HG03442 (cell line): ENCODE data around the gene C1QTNF9B.
A peak's percentile ranks its signal among the peaks of the same experiment; 100 is the strongest.
"Not testable (repeated sequence)": the region's sequence is repeated elsewhere in the genome, so short reads cannot be mapped to it uniquely, and the experiment has no call there.

Source experiments
- ATAC-seq: cut with Tn5 transposase; IDR thresholded peaks from one replicate; pipeline ENCODE4 v1.9.1; 2021; ENCODE audit warnings: mild to moderate bottlenecking, moderate library complexity; ENCODE audit not compliant: unreplicated experiment

C1QTNF9B gene

DNA sequence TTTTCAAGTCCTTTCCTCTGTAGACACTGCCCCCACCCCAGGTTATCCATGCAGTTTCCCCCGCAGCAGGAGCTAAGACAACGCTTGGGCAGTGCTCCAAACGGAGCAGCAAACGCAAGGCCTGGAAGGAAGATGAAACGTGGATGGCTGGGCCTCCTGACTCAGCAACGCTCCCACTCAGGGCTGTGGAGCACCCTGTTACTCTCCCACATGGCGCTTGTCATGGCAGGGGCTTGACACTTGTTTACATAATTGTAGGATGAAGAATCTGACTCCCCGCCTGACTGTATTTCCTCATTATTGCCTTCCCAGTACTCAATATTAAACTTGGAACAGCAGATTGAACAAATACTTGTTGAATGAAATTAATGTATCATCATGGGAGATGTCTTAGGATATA is 799 bp upstream of the C1QTNF9B start:
- no peak for ATAC-seq

DNA sequence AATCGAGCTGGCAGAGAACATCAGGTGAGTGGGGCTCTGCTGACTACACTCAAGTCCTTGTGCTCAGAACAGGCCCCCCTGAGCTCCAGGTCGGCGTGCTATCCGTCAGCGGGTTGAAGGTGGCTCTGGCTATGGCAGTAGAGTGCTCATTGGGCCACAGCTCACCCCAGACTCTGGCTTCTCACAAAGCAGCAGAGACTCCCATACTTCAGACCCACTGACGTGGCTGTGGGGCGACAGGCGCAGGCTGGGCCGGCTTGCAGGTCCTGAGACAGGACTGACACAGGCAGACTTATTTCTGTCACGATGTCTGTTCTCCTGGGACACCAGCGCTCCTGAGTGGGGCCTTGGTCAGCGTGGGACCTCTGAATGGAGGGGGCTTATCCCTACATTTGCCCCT is 2.6 kb downstream of the C1QTNF9B start:
- ATAC-seq = not testable (repeated sequence)

DNA sequence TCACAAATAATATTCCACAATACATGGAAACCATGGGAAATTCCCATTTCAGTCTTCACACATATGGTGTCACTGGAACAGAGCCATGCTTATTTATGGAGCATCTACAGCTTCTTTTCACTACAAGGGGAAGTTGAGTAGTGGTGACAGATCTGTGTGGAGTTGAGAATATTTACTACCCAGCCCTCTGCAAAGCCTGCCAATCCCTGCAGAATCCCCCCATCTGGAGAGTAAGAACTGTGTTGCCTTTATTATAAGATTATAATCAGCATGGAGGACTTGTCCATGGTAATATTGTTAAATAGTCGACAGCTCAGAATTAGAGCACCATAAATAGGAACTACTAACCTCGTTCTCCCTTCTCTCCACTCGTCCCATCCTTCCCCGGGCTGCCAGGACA is 3.5 kb downstream of the C1QTNF9B start:
- not testable (repeated sequence) for ATAC-seq

DNA sequence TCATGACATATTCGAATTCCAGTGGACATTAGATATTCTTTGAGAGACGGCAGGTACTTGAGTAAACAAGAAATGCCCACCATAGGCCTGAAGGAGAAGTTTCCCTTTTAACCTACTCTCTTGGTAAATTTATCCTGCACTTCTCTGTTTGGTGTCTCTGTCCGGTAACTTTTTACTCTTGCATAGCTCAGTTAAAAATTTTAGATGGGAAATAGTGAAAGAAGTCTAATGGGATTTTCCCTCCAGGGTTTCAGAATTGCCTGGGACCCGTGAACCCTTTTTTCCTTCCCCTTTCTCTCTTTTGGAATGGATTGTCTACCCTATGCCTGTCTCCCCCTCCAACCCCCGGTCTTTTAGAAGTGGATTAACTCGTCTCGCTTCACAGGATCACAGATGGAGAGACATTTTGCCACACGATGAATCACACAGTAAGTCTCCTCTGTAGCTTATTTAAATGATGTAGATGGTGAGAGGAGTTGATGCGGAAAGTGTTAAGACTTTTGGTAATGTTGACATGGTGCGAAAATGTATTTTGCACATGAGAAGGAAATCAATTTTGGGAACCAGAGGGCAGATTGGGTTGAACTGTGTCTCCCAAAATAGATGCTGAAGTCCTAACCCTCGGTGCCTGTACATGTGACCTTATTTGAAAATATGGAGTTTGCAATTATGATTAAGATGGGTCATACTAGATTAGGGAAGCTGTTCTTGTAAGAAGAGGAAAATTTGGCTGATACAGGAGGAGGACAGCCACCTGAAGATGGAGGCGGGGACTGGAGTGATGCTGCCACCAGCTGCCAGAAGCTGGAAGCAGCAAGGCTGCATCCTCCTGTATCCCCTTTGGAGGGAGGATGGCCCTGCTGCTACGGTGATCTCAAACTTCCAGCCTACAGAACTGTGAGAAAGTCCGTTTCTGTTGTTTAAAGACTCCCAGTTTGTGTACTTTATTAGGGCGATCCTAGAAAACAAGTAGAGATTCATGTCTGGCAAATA is 7.4 kb downstream of the C1QTNF9B start:
- ATAC-seq = no peak

DNA sequence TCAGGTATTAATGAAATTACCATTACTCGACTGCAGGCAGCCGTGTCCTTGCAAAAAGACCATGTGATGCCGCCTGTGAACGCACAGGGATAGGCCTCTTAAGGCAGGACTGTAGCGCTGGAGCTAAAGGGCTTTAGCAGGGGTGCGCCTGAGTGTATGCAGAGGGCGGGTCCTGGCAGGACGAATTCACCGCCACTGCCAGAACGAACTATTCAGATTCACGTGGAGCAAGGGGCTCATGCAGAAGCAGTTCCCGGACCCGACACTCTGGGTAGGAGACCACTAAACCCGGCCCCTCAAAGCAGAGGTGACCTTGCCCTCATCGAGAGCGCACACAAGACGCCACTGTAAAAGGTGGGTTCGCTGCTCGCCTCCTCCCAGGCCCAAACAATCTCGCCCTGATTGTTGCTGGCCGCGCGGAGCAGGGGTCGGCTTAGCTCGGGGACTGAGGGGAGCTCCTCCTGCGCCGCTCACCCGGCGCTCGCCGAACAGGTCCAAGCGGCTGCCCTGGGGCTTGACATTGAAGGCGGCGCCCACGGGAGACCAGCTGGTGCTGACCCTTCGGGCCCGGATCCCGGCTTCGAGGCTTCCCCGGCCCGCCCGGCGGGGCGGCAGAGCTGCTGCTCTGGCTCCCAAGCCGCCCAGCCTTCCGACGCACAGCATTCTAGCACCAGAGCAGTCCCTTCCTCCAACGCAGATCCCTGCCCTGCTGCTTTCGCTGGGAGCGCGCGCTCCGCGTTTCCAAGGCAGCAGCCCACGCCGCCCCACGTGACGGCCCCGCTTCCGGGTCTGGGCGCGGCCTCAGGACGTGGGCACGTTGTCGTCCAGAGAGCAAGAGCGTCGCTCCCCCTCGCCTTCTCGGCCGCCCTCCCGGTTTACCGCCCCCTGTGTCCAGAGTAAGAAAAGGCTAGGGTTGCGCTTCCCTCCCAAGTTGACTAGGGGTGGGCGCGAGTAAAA is 8.4 kb downstream of the C1QTNF9B start, which contains the start of gene MIPEP:
Gene MIPEP (minus strand): TSS at position 743 of the 957 bp plus-strand sequence. CDS start 80 bp downstream, at position 663.
- ATAC-seq = peak; percentile 92

DNA sequence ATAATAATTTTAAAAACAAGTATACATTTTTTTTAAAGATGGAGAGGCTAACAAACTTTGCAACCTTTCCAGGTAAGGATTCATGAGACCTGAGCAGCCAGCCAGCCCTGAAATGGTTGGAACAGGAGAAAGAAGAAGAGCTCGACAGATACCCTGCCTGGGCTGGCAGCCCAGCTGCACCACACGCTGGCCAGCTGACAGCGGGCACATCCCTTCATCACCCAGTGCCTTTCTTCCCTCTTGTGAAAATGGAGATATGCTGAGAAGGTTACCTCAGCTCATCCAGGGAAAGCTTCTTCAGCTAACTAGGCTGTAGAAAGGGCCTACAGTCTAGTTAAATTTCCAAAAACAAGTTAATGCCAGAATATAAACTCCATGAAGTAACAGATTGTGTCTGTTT is 12.9 kb downstream of the C1QTNF9B start:
- ATAC-seq = not testable (repeated sequence)

DNA sequence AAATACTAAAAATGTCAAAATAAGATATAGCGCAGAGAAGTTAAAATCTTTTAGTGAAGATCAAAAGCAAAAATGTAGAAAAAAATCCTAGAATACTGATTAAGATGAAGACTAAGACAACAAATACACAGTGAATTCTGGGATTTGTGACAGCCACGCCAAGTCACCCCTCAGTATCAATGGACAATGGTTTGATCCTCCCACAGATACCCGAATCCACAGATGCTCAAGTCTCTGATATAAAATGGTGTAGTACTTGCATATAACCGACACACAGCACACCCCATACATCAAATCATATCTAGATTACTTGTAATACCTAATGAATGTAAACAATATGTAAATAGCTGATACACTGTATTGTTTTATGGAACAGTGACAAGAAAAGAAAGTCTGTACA is 14.0 kb downstream of the C1QTNF9B start:
- ATAC-seq = no peak

DNA sequence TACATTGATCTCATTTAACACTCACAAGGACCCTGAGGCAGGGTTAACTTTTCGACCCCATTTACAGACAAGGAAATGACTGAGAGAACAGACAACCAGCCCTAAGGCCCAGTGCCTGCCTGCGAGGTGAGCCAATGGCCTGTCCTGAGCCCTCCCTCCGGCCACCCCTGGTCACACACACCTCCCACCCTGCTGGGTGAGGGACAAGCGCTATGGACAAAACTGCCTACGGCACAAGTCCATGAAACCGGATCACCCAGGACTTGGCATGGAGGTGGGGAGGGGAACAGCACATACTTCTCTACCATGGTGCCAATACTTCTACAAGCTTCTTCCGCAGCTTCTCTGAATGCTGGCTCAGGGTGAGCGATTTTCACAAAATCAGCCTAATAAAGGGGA is 15.9 kb downstream of the C1QTNF9B start:
- ATAC-seq = not testable (repeated sequence)

DNA sequence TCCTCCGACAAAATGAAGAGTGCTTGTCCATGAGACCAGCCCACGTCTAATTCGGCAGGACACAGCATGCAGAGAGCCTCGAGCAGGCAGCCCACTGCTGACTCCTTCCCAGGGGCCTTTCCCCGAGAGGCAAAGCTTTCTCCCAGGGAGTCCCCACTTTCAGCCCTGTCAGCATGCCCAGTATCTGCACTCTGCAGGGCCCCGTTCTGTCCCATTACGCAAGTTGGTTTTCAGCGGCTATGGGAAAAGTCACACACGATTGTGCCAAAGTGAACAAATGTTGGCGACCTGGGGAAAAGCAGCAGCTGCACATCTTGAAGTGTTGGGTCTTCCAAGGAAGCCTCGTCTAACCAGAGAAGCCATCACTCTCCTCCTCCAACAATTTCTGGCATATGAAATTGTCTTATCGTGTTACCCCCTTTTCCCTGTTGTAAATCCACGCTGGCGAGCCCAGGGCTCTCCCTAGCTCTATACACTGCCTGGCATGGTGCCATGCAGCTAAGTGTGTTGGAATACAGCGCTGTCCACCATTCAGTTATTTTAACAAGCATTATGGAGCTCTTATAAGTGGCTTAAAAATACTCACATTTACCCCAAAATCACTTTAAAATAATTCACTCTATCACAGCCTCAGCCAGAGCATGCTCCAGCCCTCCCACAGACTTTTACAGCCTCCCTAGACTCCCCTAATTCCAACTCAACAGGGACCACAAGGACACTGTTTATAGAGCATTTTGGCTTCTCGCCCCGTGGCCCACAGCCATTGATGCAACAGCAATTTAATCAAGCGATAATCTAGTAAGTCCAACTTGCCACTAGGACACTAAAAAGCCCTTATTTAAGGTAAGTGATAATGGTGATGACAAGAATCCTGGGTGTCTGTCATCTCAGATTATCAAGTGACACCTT is 16.6 kb downstream of the C1QTNF9B start:
- ATAC-seq = not testable (repeated sequence)

DNA sequence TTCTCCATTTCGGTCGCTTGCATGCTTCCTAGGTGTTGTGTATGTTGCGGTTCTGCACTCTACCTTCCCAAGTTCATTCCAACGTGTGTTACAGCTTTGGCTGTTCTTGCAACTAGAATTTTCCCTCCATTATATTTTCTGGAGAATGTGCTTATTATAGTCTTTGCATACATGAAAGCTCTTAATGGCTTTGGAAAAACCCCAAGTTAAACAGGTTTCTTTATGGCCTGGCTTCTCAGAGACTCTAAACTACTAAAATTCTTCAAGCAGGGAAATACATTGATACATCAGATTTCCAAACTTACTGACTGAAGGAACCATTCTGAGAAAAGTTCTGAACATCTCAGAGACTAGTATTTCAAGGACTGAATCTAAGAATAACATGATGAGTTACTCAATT is 20.0 kb downstream of the C1QTNF9B start:
- ATAC-seq = no peak

DNA sequence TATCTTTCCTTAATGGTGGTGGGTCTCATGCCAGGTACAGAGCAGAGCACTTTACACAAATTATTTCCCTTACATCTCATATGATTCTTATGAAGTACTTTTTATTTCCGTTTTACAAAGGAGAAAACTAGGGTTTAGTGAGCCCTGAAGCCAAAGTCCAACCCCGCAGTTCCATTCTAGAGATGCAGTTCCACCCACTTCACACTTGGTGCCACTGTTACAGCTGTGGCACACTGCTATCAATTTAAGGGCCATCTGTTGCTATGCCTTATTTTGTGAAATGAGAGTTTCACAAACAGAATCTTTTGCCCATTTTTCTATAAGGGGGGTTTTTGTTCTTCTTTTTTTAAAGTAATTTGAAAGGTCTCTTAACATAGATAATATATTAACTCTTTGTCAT is 21.0 kb downstream of the C1QTNF9B start:
- no peak for ATAC-seq

DNA sequence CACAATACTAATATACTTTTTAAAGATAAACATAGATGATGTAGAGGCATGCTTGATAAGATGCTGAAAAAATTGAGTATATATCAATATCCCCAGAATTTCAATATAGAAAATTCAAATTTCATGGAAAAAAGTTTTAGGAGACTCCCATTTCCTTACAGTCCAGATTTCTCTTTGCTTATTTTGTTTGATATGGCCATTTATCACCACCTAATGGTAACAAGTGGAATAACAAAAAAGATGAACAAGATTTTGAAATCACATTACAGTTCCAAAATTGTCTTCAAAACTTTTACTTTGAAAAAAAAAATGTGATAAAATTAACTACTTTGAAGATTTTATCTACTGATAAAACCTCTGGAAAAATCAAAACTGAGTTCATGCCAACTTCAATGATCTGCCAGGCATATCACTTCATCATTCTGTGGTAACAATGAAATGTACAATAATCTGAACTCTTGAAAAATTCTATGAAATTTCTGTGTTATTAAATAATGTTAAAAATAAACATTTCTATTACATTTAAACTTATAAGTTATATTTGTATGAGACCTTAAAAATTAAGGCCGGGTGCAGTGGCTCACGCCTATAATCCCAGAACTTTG is 25.6 kb downstream of the C1QTNF9B start:
- no peak for ATAC-seq

DNA sequence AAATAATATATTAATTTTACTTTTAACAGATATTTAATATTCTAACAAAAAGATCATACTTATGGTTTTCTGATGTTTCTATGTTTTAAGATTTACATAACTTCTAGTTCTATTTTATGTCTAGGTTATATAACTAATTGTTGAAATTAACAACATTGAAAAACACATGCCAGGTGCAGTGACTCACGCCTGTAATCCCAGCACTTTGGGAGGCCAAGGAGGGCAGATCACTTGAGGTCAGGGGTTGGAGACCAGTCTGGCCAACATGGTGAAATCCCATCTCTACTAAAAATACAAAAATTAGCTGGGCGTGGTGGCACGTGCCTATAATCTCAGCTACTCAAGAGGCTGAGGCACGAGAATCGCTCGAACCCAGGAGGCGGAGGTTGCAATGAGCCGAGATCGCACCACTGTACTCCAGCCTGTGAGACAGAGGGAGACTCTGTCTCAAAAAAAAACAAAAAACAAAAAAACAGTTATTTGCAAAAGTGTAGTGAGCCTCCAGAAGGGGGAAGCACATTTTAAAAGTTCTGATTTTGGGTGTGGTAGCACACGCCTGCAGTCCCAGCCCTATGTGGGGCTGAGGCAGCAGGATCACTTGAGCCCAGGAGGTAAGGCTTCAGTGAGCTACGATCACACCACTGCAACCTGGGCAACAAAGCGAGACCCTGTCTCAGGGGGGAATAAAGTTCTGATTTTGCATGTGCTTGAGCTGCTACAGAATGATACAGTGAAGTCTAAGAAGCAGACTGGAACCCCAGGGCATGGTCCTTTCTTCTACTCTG is 26.8 kb downstream of the C1QTNF9B start:
- ATAC-seq = no peak

DNA sequence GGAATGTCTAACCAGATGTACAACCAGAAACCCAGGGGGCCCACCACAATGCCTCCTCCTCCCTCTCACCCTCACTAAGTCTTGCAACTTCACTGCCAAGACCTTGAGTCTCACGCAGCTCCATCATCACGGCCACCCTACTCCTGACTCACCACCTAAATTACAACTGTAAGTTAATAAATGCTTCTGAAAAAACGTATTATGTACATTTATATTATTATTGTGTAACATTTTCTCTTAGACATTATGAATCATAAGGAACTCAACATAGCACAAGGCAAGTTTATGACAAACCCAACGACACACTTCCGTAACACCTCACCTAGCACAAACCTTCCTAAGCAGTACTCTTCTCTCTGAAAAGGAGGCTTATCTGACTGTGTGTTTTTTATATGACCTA is 28.8 kb downstream of the C1QTNF9B start:
- ATAC-seq = no peak

DNA sequence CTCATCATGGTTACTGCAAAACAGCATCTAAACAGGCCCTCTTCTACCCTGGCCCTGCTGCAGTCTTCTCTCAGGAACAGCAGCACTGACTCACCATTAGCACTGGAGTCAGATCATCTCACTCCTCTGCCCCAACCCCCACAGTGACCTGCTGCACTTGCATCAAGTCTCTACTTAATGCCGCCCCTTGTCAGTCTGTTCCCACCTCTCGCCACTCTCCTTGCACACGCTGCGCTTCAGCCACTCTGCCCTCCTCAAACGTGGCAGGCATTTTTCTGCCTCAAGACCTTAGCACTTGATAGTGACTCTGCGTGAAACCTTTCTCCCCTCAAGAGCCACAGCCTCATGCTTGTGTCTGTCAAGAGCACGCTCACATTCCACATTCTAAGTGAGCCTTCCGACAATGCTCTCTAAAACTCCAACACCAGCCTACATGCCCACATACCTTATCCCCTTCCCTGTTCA is 30.2 kb downstream of the C1QTNF9B start:
- ATAC-seq = no peak

DNA sequence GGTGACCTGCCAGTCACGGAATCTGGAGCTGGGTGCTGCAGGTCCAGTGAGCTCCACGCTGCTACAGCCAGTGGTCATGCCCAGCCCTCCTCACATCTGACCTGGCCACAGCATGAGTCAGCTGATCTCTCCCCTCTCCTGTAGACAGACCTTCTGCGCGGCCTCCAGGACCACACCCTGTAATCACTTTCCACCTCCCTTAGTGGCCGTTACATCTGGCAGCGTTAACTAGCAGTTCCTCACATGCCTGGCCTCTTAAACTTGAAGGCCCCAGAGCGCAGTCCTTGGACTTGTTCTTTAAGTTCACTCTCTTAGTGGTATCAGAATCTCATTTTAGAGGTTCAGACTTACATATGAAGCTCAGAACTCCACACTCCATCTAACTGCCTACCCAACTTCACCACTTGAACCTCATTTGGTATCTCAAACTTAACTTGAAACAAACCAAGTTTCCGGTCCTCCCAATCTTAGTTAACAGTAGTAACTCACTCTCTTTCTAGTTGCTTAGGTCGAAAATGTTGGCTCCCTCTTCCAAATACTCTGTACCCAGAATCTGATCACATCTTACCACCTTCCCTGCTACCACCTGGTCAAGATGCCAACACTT is 30.8 kb downstream of the C1QTNF9B start:
- no peak for ATAC-seq

DNA sequence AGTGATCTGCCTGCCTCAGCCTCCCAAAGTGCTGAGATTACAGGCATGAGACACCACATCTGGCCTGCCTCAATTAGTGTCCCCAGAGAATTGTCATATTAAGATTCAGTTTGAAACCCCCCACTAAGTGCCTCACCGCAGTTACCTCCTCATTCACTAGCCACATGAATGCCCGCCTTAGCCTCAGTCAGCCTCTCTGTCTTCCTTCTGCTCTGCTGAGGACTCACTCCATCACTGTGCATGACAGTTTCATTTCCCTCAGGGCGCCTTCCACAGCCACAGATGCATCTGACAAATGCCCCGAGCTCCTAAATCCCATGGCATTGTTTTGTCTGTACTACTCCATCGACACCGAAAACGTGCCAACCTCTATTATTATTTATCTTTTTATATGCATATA is 31.4 kb downstream of the C1QTNF9B start:
- ATAC-seq = no peak

DNA sequence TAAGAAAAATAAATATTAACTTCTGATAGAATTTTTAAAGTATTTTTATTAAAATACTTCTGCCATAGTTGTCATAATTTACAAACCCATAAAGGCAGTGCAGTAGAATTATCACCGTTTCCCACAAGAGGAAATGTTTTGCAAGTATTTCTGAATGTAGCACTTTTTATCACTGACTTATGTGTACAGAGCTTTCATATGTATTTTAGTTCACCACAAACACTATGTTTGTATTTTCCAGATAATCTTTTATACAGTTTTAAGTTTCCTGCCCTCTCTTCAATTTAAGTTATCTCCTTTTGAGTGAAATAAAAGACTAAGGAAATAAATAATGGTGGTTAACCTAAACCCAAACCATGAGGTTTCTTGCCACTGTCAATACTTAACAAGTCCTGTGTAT is 32.3 kb downstream of the C1QTNF9B start:
- ATAC-seq = no peak

DNA sequence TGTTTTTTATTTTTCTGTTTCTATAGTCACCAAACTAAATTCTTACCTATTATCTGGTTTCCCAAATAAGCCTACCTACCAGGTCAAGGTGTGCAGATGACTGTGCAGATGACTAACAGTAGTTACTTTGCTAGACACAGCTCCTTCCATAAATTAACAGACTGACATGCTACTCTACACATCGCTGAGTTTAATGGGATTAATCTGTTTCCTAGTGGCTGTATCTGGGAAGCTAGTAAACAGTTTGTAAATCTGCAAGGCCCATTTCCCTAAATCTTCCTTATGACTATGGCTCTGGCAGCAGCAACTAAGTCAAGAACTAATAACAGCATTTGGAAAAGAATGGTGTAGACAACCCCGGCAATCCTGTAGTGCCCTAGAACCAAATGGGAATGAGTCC is 36.0 kb downstream of the C1QTNF9B start:
- ATAC-seq = no peak
